Activated CD8-positive, alpha-beta memory T cell treated with anti-CD3 and anti-CD28 coated beads, Interleukin-2, amount 10 ng/mL, durations not matched to agents 7 days and 5 days (primary cell): Measurements from ENCODE around the gene RIMS1. TPM values are rescaled to one million over a fixed set of nuclear protein-coding genes. Genes with fewer than 3 reads are reported as not detected.

Source experiments
- ATAC-seq: fragments of 150-1000 bp; cut with Tn5 transposase; one replicate; pipeline ENCODE4 v1.10.0; 2021; ENCODE audit warnings: moderate library complexity
- CTCF ChIA-PET: fragments of 350-600 bp; sonication (Branson Sonifier 250); formaldehyde crosslinking; loops from one replicate; lab custom pipeline; 2021; ENCODE audit warnings: antibody characterized with exemption; lab: Charles Lee
- DNase-seq: peaks from one replicate; pipeline ENCODE4 v3.0.0-alpha.2; 2020
- H3K27ac Mint-ChIP-seq: one replicate; pipeline ENCODE4 v1.8.0; 2021; ENCODE audit warnings: mild to moderate bottlenecking, mixed read lengths
- H3K27me3 Mint-ChIP-seq: one replicate; pipeline ENCODE4 v1.8.0; 2021; ENCODE audit warnings: mixed read lengths
- H3K36me3 Mint-ChIP-seq: one replicate; pipeline ENCODE4 v1.8.0; 2021; ENCODE audit warnings: mild to moderate bottlenecking, mixed read lengths
- H3K4me1 Mint-ChIP-seq: one replicate; pipeline ENCODE4 v1.8.0; 2021; ENCODE audit warnings: mixed read lengths
- H3K4me3 Mint-ChIP-seq: one replicate; pipeline ENCODE4 v1.8.0; 2021; ENCODE audit warnings: mild to moderate bottlenecking, moderate library complexity, mixed read lengths
- H3K9me3 Mint-ChIP-seq: one replicate; pipeline ENCODE4 v1.8.0; 2022; ENCODE audit warnings: low read depth, mixed read lengths
- total RNA-seq, 2 experiments: library from RNA; stranded (reverse); gene quantifications; one replicate each; pipeline ENCODE4 v1.2.3, GENCODE V29; 2021

The RIMS1 gene
- total RNA-seq, 2 experiments from 2014 or later = not detected

- Mint-ChIP-seq H3K27ac (no peak overlapping the region), H3K9me3 (no peaks in the 10 kb centered on the region), H3K4me3 (no peak overlapping the region), H3K4me1 (no peaks in the 10 kb centered on the region), H3K36me3 (no peaks in the 10 kb centered on the region), H3K27me3 (no peaks in the 10 kb centered on the region)
- DNase-seq (no peak), ATAC-seq (no peak)
- CTCF ChIA-PET = no interaction called here
Measured at GRCh38 chr6:72081871-72082270, 195.5 kb downstream of the RIMS1 start.

GRCh38 chr6:72083976-72084375 lies 197.6 kb downstream of the RIMS1 start:
- no peak overlapping the region for H3K4me3 Mint-ChIP-seq
- CTCF ChIA-PET = no interaction called here

GRCh38 chr6:72084992-72085569 lies 198.7 kb downstream of the RIMS1 start:
- Mint-ChIP-seq H3K4me1 (no peaks in the 10 kb centered on the region), H3K9me3 (no peaks in the 10 kb centered on the region), H3K27ac (no peak overlapping the region), H3K36me3 (no peaks in the 10 kb centered on the region), H3K27me3 (no peaks in the 10 kb centered on the region), H3K4me3 (no peak overlapping the region)
- DNase-seq (no peak), ATAC-seq (no peak)
- CTCF ChIA-PET = no interaction called here

More at GRCh38 chr6:72083976-72084375, 197.6 kb downstream of the RIMS1 start:
- Mint-ChIP-seq H3K4me1 (no peaks in the 10 kb centered on the region), H3K27ac (no peak overlapping the region), H3K9me3 (no peaks in the 10 kb centered on the region), H3K36me3 (no peaks in the 10 kb centered on the region), H3K27me3 (no peaks in the 10 kb centered on the region)
- ATAC-seq (no peak), DNase-seq (no peak)

- H3K36me3 Mint-ChIP-seq = no peaks in the 10 kb centered on the region
- CTCF ChIA-PET = no interaction called here
- H3K9me3 Mint-ChIP-seq = no peaks in the 10 kb centered on the region
- no peaks in the 10 kb centered on the region for H3K27me3 Mint-ChIP-seq
- DNase-seq = no peak
- no peak overlapping the region for H3K27ac Mint-ChIP-seq
- H3K4me1 Mint-ChIP-seq = no peaks in the 10 kb centered on the region
- no peak overlapping the region for H3K4me3 Mint-ChIP-seq
- no peak for ATAC-seq
Measured at GRCh38 chr6:72094506-72094905, 208.2 kb downstream of the RIMS1 start.

- Mint-ChIP-seq H3K4me1 (no peaks in the 10 kb centered on the region), H3K4me3 (no peak overlapping the region), H3K36me3 (no peaks in the 10 kb centered on the region), H3K27ac (no peak overlapping the region), H3K9me3 (no peaks in the 10 kb centered on the region), H3K27me3 (no peaks in the 10 kb centered on the region)
- ATAC-seq (no peak), DNase-seq (no peak)
- CTCF ChIA-PET = no interaction called here
Measured at GRCh38 chr6:72102561-72102960, 216.2 kb downstream of the RIMS1 start.

- DNase-seq = no peak
- Mint-ChIP-seq H3K27ac (no peak overlapping the region), H3K9me3 (no peaks in the 10 kb centered on the region), H3K27me3 (no peaks in the 10 kb centered on the region), H3K4me1 (no peaks in the 10 kb centered on the region), H3K4me3 (no peak overlapping the region), H3K36me3 (no peaks in the 10 kb centered on the region)
- CTCF ChIA-PET = no interaction called here
- no peak for ATAC-seq
Measured at GRCh38 chr6:72111611-72112010, 225.3 kb downstream of the RIMS1 start.

- Mint-ChIP-seq H3K4me1 (no peaks in the 10 kb centered on the region), H3K9me3 (peaks cover 5% of the 10 kb centered on the region), H3K36me3 (no peaks in the 10 kb centered on the region), H3K4me3 (no peak overlapping the region), H3K27ac (no peak overlapping the region), H3K27me3 (no peaks in the 10 kb centered on the region)
- ATAC-seq (no peak), DNase-seq (no peak)
- CTCF ChIA-PET = no interaction called here
Measured at GRCh38 chr6:72130327-72130726, 244.0 kb downstream of the RIMS1 start.

- ATAC-seq (no peak), DNase-seq (no peak)
- no peak overlapping the region for H3K27ac Mint-ChIP-seq
- H3K27me3 Mint-ChIP-seq = no peaks in the 10 kb centered on the region
- no peaks in the 10 kb centered on the region for H3K36me3 Mint-ChIP-seq
- H3K4me3 Mint-ChIP-seq = no peak overlapping the region
- CTCF ChIA-PET = no interaction called here
- no peaks in the 10 kb centered on the region for H3K4me1 Mint-ChIP-seq
- H3K9me3 Mint-ChIP-seq = no peaks in the 10 kb centered on the region
Measured at GRCh38 chr6:72132427-72132826, 246.1 kb downstream of the RIMS1 start.

- CTCF ChIA-PET = no interaction called here
- DNase-seq (no peak), ATAC-seq (no peak)
- Mint-ChIP-seq H3K27me3 (no peaks in the 10 kb centered on the region), H3K36me3 (no peaks in the 10 kb centered on the region), H3K4me3 (no peak overlapping the region), H3K4me1 (no peaks in the 10 kb centered on the region), H3K27ac (no peak overlapping the region), H3K9me3 (no peaks in the 10 kb centered on the region)
Measured at GRCh38 chr6:72132851-72133250, 246.5 kb downstream of the RIMS1 start.

GRCh38 chr6:72133324-72133723 lies 247.0 kb downstream of the RIMS1 start:
- no peaks in the 10 kb centered on the region for H3K36me3 Mint-ChIP-seq
- H3K4me3 Mint-ChIP-seq = no peak overlapping the region
- no peak overlapping the region for H3K27ac Mint-ChIP-seq
- CTCF ChIA-PET = no interaction called here
- H3K4me1 Mint-ChIP-seq = no peaks in the 10 kb centered on the region
- DNase-seq (no peak), ATAC-seq (no peak)
- H3K9me3 Mint-ChIP-seq = no peaks in the 10 kb centered on the region
- H3K27me3 Mint-ChIP-seq = no peaks in the 10 kb centered on the region

- Mint-ChIP-seq H3K9me3 (peaks cover 2% of the 10 kb centered on the region), H3K36me3 (no peaks in the 10 kb centered on the region), H3K27me3 (no peaks in the 10 kb centered on the region), H3K4me1 (no peaks in the 10 kb centered on the region), H3K27ac (no peak overlapping the region), H3K4me3 (no peak overlapping the region)
- no peak for DNase-seq
- CTCF ChIA-PET = no interaction called here
- ATAC-seq = no peak
Measured at GRCh38 chr6:72140795-72141194, 254.4 kb downstream of the RIMS1 start.

- H3K27me3 Mint-ChIP-seq = no peaks in the 10 kb centered on the region
- H3K27ac Mint-ChIP-seq = no peak overlapping the region
- ATAC-seq = no peak
- no peaks in the 10 kb centered on the region for H3K4me1 Mint-ChIP-seq
- no peaks in the 10 kb centered on the region for H3K36me3 Mint-ChIP-seq
- peaks cover 2% of the 10 kb centered on the region for H3K9me3 Mint-ChIP-seq
- CTCF ChIA-PET = no interaction called here
- H3K4me3 Mint-ChIP-seq = no peak overlapping the region
- no peak for DNase-seq
Measured at GRCh38 chr6:72149715-72150114, 263.4 kb downstream of the RIMS1 start.

- H3K36me3 Mint-ChIP-seq = no peaks in the 10 kb centered on the region
- no peak overlapping the region for H3K4me3 Mint-ChIP-seq
- peaks cover 2% of the 10 kb centered on the region for H3K9me3 Mint-ChIP-seq
- ATAC-seq = no peak
- no peaks in the 10 kb centered on the region for H3K27me3 Mint-ChIP-seq
- no peak for DNase-seq
- CTCF ChIA-PET = no interaction called here
- H3K27ac Mint-ChIP-seq = no peak overlapping the region
- no peaks in the 10 kb centered on the region for H3K4me1 Mint-ChIP-seq
Measured at GRCh38 chr6:72151742-72152141, 265.4 kb downstream of the RIMS1 start.

GRCh38 chr6:72175916-72176315 lies 289.6 kb downstream of the RIMS1 start:
- peaks cover 6% of the 10 kb centered on the region for H3K27me3 Mint-ChIP-seq
- no peaks in the 10 kb centered on the region for H3K9me3 Mint-ChIP-seq
- H3K4me1 Mint-ChIP-seq = no peaks in the 10 kb centered on the region
- H3K27ac Mint-ChIP-seq = no peak overlapping the region
- no peak for DNase-seq
- no peak overlapping the region for H3K4me3 Mint-ChIP-seq
- no peaks in the 10 kb centered on the region for H3K36me3 Mint-ChIP-seq
- CTCF ChIA-PET = no interaction called here
- no peak for ATAC-seq
